Colon (tissue), 2 donors: Measurements from ENCODE around the gene DHRS7C.

Experiments used
- FAIRE-seq: peaks from 2 replicates; lab custom pipeline; 2012; peaks lifted over from hg19 to GRCh38; lab: Jason Lieb, UNC
- donor health status: control.
- donor health status: control.

Gene DHRS7C

GRCh38 chr17:9765322-9765721 lies 26.1 kb downstream of the DHRS7C start:
- FAIRE-seq, result no peak

GRCh38 chr17:9763643-9764042 lies 27.7 kb downstream of the DHRS7C start:
- no peak for FAIRE-seq

DNA sequence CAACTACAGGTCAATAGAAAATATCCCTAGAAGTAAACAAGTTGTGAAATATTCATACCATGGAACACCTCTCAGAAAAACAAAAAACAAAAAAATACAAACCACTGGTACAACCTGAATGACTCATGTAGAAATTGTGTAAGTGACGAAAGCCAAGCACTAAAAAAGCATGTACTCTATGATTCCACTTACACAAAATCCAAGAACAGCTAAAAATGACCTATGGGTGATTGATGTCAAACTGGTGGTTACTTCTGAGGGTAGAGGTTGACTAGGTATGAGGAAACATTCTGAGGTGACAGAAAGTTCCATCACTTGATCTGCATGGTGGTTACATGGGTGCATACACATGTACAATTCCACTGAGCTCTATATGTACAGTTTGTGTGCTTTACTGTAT lies 31.1 kb downstream of the DHRS7C start:
- FAIRE-seq, result no peak

DNA sequence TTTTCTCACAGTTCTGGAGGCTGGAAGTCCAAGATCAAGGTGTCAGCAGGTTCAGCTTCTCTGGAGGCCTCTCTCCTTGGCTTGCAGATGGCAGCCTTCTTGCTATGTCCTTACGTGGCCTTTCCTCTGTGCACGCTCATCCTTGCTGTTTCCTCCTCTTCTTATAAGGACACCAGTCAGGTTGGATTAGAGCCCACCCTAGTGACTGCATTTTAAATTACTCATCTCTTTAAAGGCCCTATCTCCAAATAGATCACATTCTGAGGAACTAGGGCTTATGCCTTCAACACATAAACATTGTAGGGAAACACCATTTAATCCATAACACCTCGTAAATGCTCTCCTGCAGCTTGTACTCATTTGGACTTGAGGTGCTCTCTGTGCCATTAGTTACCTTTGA lies 36.3 kb downstream of the DHRS7C start:
- no peak for FAIRE-seq

DNA sequence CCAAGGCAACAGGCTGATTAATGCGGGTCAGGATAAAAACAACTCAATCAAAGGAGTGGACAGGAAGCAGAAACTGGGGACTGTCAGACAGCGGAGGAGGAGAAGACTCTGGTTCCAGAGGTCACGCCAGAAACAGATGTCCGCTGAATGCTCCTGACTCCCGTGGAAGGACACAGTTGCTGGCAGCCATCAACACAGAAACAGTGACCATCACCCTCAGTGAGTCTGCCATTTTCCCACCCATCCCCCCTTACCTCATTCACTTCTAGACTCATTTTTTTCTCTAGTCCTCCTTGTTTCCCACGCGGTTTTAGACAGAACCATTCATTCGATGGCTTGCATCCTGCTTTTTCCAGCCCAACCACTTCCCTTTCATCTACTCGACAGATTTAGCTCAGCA lies 40.9 kb downstream of the DHRS7C start:
- no peak for FAIRE-seq

DNA sequence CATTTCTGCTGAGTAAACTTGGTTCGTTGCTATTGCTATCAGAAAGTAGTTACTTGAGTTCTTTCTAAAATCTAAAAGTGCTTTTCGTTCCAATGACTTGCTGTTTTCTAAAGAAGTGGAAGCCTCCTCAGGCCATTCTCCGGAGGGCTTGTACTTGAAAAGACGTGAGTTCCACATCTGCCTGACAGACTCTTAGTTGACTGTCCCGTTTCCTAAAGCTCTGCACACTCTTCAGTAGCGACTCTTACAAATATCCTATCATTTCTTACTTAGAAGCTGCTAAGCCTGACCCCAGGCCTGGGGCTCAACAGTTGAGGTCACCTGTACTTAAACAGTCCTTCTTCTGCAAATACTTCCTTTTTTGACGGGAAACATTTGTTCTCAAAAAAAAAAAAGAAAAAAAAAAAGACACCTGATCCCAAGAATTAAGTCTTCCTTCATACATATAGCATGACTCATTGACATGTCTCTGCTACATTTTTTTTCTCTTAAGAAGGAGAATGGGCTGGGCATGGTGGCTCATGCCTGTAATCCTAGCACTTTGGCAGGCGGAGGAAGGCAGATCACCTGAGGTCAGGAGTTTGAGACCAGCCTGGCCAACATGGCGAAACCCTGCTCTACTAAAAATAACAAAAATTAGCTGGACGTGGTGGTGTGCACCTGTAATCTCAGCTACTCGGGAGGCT lies 61.5 kb downstream of the DHRS7C start:
- FAIRE-seq, result no peak

DNA sequence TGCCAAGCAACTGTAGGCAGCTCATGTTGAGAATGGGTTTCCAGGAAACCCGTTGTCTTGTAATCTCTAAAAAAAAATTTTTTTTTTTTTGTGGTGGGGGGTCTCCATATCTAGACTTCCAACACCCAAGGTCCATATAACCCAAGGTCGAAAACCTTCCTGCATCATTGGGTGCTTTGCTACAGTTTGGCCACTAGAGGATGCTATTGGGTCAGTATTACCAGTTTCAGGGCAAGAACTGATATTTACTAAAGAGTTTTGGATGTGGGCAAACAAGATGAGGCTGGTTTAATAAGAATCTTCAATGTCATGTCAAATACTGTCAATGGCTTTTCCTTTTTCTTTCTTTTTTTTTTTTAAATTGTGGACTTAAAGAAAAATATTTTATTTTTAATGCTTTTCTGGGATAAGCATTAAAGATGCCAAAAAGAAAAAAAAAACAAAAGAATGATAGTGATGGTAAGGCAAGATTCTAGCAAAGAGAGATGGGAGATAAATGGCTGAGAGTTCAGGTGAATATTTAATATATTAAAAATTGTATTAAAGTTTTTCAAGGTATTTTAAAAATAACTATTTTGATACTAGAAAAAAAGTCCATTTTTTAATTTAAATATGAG lies 62.2 kb downstream of the DHRS7C start:
- FAIRE-seq, result no peak

DNA sequence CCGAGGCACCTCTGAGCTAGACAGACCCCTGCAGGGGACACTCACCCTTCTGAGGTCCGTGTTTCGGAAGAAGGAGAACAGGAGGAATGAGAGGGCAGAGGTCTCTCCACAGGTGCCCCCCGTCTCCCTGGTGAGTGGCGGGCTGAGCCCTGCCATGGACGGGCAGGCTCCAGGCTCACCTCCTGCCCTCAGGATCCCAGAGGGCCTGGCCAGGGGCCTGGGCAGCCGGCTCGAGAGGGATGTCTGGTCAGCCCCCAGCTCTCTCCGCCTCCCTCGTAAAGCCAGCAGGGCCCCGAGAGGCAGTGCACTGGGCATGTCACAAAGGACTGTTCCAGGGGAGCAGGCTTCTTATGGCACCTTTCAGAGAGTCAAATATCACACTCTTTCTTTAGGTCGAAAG lies 62.8 kb downstream of the DHRS7C start:
- no peak for FAIRE-seq

DNA sequence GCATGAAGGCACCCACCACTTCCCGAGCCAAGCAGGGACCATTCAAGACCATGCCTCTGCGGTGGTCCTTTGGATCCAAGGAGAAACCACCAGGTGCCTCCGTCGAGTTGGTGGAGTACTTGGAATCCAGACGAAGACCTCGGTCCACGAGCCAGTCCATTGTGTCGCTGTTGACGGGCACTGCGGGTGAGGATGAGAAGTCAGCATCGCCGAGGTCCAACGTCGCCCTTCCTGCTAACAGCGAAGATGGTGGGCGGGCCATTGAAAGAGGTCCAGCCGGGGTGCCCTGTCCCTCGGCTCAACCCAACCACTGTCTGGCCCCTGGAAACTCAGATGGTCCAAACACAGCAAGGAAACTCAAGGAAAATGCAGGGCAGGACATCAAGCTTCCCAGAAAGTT lies 63.4 kb downstream of the DHRS7C start:
- no peak for FAIRE-seq

DNA sequence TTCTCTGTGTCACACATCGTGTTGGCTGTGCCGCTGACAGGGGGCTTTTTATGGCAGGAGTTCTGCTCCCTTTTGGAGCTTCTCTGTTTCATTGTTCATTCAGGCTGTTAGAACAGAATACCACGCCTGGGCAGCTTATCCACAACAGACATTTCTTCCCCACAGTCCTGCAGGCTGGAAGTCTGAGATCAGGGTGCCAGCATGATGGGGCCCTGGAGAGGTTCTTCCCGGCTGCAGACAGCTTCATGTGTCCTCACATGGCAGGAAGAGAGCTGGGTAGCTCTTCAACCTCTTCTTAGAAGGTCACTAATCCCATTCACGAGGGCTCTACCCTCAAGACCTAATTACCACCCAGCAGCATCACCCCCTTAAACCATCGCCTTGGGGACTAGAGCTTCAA lies 65.1 kb downstream of the DHRS7C start:
- no peak for FAIRE-seq

GRCh38 chr17:9725575-9725974 lies 65.8 kb downstream of the DHRS7C start:
- FAIRE-seq, result no peak
